ENCODE measurements around the gene NAT8. TPM values are rescaled to one million over a fixed set of nuclear protein-coding genes. Genes with fewer than 3 reads are reported as not detected.
"Not testable (repeated sequence)": the region's sequence is repeated elsewhere in the genome, so short reads cannot be mapped to it uniquely, and the experiment has no call there.

Gene NAT8
- total RNA-seq, 1 donor from 2014 or later, result not detected

DNA sequence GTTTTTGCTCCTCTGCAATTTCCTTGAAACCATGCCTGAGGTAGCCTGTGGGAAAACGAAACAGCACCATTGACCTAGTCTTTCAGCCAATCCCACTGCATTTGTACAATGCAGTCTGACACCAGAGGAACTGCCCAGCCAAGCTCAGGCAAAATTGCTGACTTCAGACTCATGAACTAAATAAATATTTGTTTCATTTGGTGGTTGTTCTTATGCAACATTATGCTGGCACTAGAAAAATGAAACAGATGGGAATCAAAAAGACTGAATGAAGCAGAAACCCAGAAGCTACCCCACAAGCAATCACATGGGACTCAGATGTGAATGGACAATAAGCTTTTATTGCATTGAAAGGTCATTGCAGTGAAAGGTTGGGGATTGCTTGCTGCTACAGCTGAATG lies 1.7 kb downstream of the NAT8 start:
- no peak for DNase-seq (ENCODE audit: extremely low read depth, low read depth, low spot score)

DNA sequence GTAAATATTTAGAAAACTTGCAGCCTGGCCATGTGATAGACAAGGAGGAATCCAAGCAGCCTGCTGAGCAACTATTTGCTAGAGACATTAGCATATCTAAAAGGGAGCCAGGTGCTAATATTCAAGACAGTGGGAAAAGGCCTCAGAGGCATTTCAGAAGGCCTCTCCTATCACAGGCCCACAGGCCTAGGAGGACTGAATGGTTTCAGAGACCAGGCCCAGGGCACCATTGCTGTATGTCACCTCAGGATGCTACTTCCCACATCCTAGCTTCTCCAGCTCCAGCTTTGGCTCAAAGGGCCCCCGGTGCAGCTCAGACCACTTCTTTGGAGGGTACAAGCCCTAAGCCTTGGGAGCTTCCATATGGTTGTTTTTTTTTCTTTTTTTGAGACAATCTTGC lies 3.8 kb downstream of the NAT8 start:
- no peak for DNase-seq (ENCODE audit: extremely low read depth, low read depth, low spot score)

DNA sequence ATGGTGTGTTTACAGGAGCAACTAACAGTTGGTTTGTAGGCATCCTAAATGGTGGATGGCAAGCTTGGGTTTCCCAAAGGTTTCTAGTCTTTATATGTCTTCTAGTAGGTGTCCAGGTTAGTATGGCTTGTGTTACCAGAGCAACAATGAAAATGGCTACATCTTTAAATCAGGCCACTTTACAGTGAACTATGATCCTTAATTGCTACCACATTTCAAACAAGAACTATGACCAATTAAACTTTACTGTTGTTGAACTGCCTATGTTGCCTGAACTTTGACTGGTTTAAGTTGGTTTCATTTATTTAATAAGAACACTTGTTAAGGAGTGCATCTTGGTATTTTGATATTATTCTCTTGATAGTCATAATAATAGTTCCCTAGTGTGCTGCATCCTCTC lies 5.2 kb downstream of the NAT8 start:
- not testable (repeated sequence) for DNase-seq (ENCODE audit: extremely low read depth, low read depth, low spot score)

DNA sequence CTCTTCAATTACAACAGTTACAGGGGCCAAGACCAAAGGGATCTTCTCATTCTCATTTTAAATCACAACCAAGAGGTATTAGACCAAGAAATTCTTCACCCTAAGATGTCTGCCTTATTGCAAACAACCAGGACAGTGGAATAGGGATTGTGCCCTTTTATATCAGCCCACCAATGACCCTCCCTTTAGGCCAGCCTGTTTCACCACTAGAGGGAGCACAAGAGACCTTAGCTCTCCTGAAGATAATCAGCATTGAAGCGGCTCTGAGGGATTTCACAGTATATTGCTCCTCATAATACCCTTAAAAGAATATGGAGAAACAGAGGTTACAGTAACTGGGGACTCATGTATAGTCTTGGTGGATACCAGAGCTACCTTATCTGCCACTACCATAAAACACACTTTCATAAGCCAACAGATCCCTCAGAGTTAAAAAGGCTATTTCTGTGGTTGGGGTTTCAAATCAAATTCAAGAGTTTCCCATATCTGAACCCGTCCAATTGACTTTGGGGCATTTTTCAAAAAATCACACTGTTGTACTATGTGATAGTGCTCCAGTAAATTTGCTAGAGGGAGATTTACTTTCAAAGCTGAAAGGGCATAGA lies 11.5 kb downstream of the NAT8 start:
- not testable (repeated sequence) for DNase-seq (ENCODE audit: extremely low read depth, low read depth, low spot score)

DNA sequence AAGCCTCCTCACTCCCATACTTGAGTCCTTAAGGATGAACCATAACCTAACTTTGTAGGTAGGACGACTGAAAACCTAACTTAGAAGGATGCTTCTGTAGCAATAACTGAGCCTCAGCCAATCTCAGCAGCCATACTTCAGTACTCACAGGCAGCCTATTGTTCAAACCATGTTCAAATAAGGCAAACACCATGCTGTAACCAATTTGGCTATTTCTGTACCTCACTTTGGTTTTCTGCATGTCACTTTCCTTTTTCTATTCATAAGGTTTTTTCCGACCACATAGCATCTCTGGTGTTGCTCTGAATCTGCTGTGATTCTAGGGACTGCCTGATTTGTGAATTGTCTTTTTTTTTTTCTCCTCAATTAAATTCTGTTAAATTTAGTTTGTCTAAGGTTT lies 13.7 kb downstream of the NAT8 start:
- not testable (repeated sequence) for DNase-seq (ENCODE audit: extremely low read depth, low read depth, low spot score)

DNA sequence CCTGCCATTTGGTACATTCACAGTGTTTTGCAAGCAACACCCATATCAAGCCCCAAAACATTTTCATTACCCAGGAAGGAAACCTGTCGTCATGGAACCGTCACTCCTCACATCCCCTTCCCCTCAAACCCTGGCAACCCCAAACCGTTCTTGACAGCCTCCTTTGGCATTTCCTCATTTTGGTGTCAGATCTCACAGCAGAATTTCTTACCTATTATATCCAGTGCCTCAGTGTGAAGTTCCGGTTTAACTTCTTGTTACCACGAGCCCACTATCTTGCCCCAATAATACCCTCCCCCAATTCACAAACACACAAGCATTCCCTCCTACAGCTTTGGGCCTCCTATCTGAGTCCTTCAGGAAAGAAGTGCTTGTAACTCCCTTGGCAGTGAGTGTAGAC lies 16.0 kb downstream of the NAT8 start:
- DNase-seq (ENCODE audit: extremely low read depth, low read depth, low spot score), result not testable (repeated sequence)

DNA sequence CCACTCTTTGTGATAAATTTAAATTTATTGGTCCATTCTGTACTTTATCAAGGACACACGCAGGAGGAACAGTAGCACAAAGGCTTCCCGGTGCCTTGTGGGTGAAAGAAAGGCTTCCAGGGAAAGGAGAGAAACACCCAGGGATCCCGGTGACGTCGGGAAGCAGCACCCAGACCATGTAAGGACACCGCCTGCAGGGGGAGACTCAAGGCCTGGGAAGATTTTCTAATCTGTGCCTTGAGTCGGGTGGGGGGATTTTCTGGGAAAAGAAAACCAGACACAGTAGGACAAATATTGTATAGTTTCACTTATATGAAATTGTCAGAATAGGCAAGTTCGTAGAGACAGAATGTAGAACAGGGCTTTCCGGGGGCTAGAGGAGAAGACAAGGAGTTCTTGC lies 17.6 kb downstream of the NAT8 start:
- DNase-seq (ENCODE audit: extremely low read depth, low read depth, low spot score), result not testable (repeated sequence)

DNA sequence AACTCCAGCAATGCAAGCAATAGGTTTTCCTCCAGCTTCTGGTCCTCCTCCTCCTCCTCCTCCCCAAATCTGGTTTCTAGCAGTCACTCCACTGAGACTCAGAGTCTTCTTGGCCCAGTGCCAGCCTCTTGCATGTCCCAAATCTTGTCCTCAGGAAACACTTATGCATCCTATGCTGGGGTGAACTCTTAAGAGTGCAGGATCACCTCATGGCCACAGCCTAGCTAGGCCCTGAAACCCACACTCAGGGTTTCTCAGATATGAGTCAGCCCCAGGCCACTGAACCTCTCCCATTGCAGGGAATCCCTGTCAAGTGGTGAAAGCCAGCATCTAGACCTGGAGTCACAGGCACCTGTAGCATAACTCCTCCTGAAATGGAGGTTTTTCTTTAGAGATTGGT lies 18.2 kb downstream of the NAT8 start:
- not testable (repeated sequence) for DNase-seq (ENCODE audit: extremely low read depth, low read depth, low spot score)

DNA sequence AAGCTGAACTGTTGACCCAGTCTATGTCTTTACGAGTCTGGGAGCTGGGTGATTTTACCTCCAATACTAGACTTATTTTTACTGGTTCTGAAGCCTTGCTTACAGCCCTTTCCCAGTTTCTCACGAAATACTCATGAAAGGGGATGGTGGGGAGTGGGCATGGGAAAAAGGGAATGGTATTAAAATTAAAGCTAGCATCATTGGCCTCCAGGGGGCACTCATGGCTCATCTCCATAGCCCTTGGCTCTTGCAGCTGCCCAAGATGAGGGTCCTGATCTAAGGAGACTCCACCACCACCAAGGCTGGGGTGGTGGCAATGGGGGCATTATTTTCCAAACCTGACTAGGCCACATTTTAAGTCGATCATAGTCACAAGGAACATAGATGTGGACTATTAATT lies 22.3 kb downstream of the NAT8 start:
- DNase-seq (ENCODE audit: extremely low read depth, low read depth, low spot score), result not testable (repeated sequence)

DNA sequence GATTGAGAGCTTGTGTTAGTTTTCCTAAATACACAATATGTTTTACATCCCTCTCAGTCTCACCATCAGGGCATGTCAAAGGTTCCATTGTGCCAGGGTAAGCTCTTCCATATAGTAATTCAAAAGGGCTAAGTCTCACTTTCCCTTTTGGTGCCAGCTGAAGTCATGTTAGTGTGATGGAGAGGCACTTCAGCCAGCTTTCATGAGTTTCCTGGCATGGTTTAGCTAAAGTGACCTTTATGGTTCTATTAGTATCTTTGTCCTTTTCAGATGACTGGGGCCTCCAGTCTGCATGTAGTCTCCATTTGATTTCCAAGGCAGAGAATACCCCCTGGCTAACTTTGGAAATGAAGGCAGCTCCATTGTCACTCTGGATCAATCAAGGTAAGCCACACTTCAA lies 27.2 kb downstream of the NAT8 start:
- DNase-seq (ENCODE audit: extremely low read depth, low read depth, low spot score), result no peak

DNA sequence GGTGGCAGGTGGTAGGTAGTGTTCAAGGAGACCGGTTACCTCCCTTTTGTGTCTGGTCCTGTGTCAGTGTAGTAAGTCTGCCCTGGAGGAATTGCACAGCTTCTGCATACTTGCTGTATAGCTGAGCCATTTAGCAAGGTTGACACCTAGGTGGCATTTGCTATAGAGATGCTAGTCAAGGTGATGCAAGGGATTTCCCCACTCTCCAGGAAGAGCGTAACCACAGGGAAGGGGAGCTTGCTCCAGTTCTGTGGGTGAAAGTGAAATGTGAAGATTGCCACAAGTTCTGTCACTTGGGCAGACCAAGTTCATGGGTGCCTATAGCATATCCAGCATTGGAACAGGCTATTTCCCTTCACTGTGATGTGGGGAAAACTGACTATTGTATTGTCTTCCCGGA lies 28.1 kb downstream of the NAT8 start:
- no peak for DNase-seq (ENCODE audit: extremely low read depth, low read depth, low spot score)

DNA sequence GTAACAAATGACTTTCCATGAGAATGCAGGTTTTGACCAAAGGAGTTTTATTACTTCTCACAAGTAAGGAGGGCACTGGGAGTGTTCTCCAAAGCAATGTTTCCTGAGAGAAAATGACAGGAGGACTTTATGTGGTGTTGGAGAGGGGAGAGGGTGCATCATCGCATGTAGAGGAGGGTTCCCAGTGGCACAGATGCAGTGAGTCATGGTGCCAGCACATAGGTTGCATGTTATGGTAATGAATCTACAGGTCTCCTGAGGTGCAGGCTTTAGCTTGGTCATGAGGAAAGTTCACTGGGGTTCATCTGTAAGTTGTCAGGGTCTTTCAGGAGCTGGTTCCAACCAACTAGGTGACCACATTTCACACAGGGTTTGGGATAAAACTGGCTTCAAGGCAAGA lies 30.4 kb downstream of the NAT8 start:
- DNase-seq (ENCODE audit: extremely low read depth, low read depth, low spot score), result no peak

DNA sequence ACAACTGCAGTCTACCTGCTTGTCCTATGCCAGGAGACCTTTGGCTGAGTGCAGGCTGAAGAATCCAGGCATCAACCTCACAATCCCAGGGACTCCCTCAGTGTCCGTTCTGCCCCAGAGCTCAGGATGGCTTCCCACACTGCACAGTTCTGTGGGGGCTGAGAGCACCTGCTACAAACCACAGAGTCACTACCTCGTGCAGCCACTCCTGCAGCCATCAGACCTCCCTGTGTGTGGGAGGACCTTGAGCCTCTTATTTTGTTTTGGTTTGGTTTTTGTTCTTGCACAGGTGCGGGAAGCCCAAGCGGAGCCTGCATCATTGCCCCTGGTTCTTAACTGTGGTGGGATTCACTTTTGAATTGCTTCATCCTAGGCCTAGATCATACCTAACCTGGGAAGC lies 31.0 kb downstream of the NAT8 start:
- no peak for DNase-seq (ENCODE audit: extremely low read depth, low read depth, low spot score)

DNA sequence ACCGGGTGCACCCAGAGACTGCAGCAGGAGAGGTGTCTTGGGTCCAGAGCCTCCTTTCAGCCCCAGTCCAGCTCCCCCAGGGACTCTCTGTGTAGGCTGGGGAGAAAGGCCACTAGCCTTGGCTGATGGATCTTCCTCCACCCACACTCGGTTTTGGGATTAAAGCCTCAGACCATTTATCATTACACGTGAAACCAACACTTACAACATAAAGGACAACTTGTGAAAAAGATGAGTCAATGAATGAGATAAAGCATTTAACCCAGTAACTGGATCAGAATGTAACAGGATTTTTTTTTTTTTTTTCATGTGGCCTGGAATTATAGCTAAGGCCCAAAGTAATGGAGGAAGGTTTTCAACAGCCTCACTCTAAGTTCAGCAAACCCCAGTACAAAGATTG lies 32.1 kb downstream of the NAT8 start:
- no peak for DNase-seq (ENCODE audit: extremely low read depth, low read depth, low spot score)

DNA sequence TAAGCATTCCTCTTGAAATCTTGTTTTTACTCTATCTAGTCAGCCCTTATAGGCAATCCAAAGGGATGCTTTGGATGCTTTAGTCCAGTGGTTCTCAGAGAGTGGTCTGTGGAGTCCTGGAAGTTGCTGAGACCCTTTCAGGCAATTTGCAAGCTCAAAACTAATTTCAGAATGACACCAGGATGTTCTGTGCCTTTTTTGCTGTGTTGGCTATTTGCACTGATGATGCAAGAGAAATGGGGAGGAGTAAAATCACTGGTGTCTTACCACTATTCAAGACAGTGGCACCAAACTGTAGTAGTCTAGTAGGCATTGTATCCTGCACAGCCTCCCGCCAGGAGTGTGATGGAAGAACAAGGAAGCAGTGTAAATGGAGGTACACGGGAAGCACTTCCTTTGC lies 37.6 kb downstream of the NAT8 start:
- not testable (repeated sequence) for DNase-seq (ENCODE audit: extremely low read depth, low read depth, low spot score)

DNA sequence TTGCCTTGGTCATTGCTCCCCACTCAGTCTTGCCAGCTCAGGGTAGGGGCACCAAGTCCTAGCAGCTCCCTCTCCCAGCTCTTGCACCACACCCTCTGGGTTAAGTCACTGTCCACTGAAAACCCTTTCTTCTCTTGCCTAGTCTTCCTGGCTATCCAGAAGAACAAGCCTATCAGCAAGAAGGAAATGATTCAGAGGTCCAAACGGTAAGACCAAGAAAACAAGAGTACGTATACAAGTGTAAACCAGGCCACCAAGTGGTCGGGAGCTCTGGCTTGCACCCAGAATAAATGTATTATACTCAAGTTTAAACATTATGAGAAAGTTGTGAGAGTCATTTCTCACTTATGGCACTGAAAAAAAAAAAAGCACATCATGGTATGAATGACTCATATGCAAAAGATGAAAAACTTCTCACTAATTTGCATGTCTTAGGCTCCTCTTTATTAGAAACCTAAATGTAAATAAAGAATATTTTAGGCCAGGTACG lies 39.1 kb downstream of the NAT8 start:
- DNase-seq (ENCODE audit: extremely low read depth, low read depth, low spot score), result peak; percentile 18

DNA sequence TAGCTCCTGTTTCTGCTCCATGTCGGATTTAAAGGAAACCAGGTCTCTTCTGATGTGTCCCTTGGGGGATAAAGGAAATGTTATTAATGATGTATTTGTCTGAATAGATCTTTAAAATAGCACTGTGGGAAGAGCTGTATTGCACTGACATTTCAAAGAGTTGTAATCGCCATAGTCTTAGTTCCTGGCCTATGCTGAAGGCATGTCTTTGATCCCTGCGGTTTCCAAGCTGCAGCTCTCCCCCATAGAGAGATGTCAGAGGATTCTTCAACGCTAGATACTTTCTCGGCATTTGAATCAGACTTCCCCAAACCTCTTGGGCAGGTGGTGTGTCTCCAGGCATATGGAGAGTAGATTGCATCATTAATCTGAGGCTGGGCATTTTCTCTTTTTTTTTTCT lies 40.4 kb downstream of the NAT8 start:
- no peak for DNase-seq (ENCODE audit: extremely low read depth, low read depth, low spot score)

DNA sequence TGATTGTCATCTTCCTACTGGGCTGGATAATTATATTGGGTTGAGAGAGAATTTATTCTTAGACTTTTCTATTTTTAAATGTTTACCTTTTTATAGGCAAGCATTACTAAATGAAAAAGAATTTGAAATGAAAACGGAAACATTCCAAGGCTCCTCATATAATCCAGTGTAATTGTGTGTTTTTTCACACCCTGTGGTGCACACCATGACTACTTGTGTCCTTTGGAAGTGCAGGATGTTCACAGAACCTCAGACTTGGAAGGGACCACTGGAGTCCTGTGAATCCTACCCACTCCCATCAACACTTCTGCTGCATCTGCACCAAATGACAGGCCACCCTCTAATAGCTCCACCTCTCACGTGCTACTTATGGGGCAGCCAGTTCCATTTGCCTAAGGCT lies 48.0 kb downstream of the NAT8 start:
- no peak for DNase-seq (ENCODE audit: extremely low read depth, low read depth, low spot score)

DNA sequence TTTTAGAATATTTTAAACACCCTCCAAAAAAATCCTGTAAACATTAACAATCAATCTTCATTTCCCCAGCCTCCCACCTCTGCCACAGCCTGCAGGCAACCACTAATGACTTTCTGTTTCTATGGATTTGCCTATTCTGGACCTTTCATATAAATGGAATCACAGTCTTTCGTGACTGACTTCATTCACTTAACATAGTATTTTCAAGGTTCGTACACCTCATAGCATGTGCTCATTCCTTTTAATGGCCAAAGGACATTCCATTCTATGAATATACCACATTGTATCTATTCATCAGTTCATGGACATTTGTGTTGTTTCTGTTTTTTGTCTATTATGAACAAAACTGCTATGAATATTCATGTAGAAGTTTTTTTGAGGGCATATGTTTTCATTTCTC lies 48.5 kb downstream of the NAT8 start:
- no peak for DNase-seq (ENCODE audit: extremely low read depth, low read depth, low spot score)

All from glomerular endothelial cell (primary cell).